Activated naive CD4-positive, alpha-beta T cell treated with anti-CD3 and anti-CD28 coated beads, Interleukin-2, amount 50 U/mL, for 16 hours (primary cell): Measurements from ENCODE around the gene FLNB.

ENCODE experiments used
- DNase-seq: peaks from one replicate; pipeline ENCODE4 v3.0.0-alpha.2; 2020

The FLNB gene

GRCh38 chr3:58008141-58009025 lies at the start of gene FLNB:
Gene FLNB, plus strand, starts transcription at chr3:58008422. Its CDS starts 143 bp downstream, at chr3:58008565.
- DNase-seq, result peak; percentile 80

GRCh38 chr3:57958642-57959422 lies 49.4 kb upstream of the FLNB start:
- DNase-seq, result no peak

GRCh38 chr3:57959423-57960173 lies 48.6 kb upstream of the FLNB start:
- DNase-seq, result no peak

- no peak for DNase-seq
These were observed 48.1 kb upstream of the FLNB start for GRCh38 chr3:57960174-57960505.

- no peak for DNase-seq
These were observed 46.9 kb upstream of the FLNB start for GRCh38 chr3:57961177-57961827.

- DNase-seq, result no peak
These were observed 46.3 kb upstream of the FLNB start for GRCh38 chr3:57961828-57962447.

GRCh38 chr3:57962448-57962834 lies 45.8 kb upstream of the FLNB start:
- no peak for DNase-seq

GRCh38 chr3:57963811-57964346 lies 44.3 kb upstream of the FLNB start:
- DNase-seq, result no peak

GRCh38 chr3:57966829-57967228 lies 41.4 kb upstream of the FLNB start:
- DNase-seq, result no peak

- DNase-seq, result no peak
These were observed 40.6 kb upstream of the FLNB start for GRCh38 chr3:57967590-57967989.

- no peak for DNase-seq
These were observed 39.7 kb upstream of the FLNB start for GRCh38 chr3:57968501-57968900.

GRCh38 chr3:57971975-57972374 lies 36.2 kb upstream of the FLNB start:
- no peak for DNase-seq

- DNase-seq, result no peak
These were observed 35.6 kb upstream of the FLNB start for GRCh38 chr3:57972531-57973111.

- DNase-seq, result no peak
These were observed 34.3 kb upstream of the FLNB start for GRCh38 chr3:57973715-57974477.

GRCh38 chr3:57974796-57975388 lies 33.3 kb upstream of the FLNB start:
- no peak for DNase-seq

GRCh38 chr3:57977818-57978235 lies 30.4 kb upstream of the FLNB start:
- no peak for DNase-seq

GRCh38 chr3:57978316-57978715 lies 29.9 kb upstream of the FLNB start:
- DNase-seq, result no peak

- no peak for DNase-seq
These were observed 27.8 kb upstream of the FLNB start for GRCh38 chr3:57980416-57980815.

GRCh38 chr3:57981483-57982087 lies 26.6 kb upstream of the FLNB start:
- no peak for DNase-seq
